Neural cell (in vitro differentiated cells): Measurements from ENCODE around the gene C1orf115. TPM values are rescaled to one million over a fixed set of nuclear protein-coding genes. Genes with fewer than 3 reads are reported as not detected.

Source experiments
- H2AFZ ChIP-seq: fragments of 200-600, 300-800 bp; sonication (generic), shearing (Covaris generic); 2 replicates; pipeline ENCODE4 v1.6.0; 2014; ENCODE audit warnings: low read depth, mild to moderate bottlenecking, antibody characterized with exemption, low read length, moderate library complexity
- H3F3A ChIP-seq: fragments of 200-600 bp; shearing (Covaris generic); 2 replicates; pipeline ENCODE4 v1.6.1; 2016; ENCODE audit warnings: mild to moderate bottlenecking, moderate library complexity, mixed read lengths, antibody characterized with exemption, low read length; ENCODE audit not compliant: insufficient read depth, poor library complexity, severe bottlenecking
- H3K27ac ChIP-seq: fragments of 200-600, 300-800 bp; sonication (generic), shearing (Covaris generic); 2 replicates; pipeline ENCODE4 v1.5.1; 2014; ENCODE audit warnings: mild to moderate bottlenecking, low read length, moderate library complexity
- H3K27me3 ChIP-seq: fragments of 300-800, 200-600 bp; sonication (generic), shearing (Covaris generic); 2 replicates; pipeline ENCODE4 v1.6.0; 2014; ENCODE audit warnings: mild to moderate bottlenecking, low read depth, low read length, moderate library complexity; ENCODE audit not compliant: insufficient read depth
- H3K36me3 ChIP-seq: fragments of 300-800, 200-600 bp; sonication (generic), shearing (Covaris generic); 2 replicates; pipeline ENCODE4 v1.5.1; 2014; ENCODE audit warnings: mild to moderate bottlenecking, antibody characterized with exemption, low read length, moderate library complexity; ENCODE audit not compliant: insufficient read depth
- H3K4me2 ChIP-seq: fragments of 300-800, 200-600 bp; sonication (generic), shearing (Covaris generic); 2 replicates; pipeline ENCODE4 v1.6.0; 2014; ENCODE audit warnings: mild to moderate bottlenecking, low read length
- H3K4me3 ChIP-seq: fragments of 300-800, 200-600 bp; sonication (generic), shearing (Covaris generic); 2 replicates; pipeline ENCODE4 v1.5.1; 2014; ENCODE audit warnings: mild to moderate bottlenecking, low read length, moderate library complexity
- H3K79me2 ChIP-seq: fragments of 200-600 bp; shearing (Covaris generic); replicated peaks from 2 replicates; pipeline ENCODE4 v1.6.0; 2014; ENCODE audit warnings: mild to moderate bottlenecking, low read length, moderate library complexity; ENCODE audit not compliant: insufficient read depth
- H3K9ac ChIP-seq: fragments of 300-800, 200-600 bp; sonication (generic), shearing (Covaris generic); 2 replicates; pipeline ENCODE4 v1.6.1; 2016; ENCODE audit warnings: mild to moderate bottlenecking, low read length, mixed read lengths
- H3K9me2 ChIP-seq: fragments of 200-600 bp; shearing (Covaris generic); 2 replicates; pipeline ENCODE4 v1.6.1; 2016; ENCODE audit warnings: mild to moderate bottlenecking, low read length, mixed read lengths; ENCODE audit not compliant: insufficient read depth
- H3K9me3 ChIP-seq: fragments of 200-600, 300-800 bp; sonication (generic), shearing (Covaris generic); 2 replicates; pipeline ENCODE4 v1.6.1; 2016; ENCODE audit warnings: mild to moderate bottlenecking, mixed run types, low read length, moderate library complexity, mixed read lengths
- H4K20me1 ChIP-seq: fragments of 200-600 bp; shearing (Covaris generic); 2 replicates; pipeline ENCODE4 v1.6.1; 2016; ENCODE audit warnings: mild to moderate bottlenecking, mixed run types; ENCODE audit not compliant: insufficient read depth
- EP300 ChIP-seq: fragments of 450-650 bp; conservative IDR thresholded peaks from 2 replicates; pipeline ENCODE4 v1.6.1; 2014; ENCODE audit warnings: antibody characterized with exemption, mild to moderate bottlenecking, moderate library complexity; ENCODE audit not compliant: poor library complexity, severe bottlenecking
- EZH2 ChIP-seq: fragments of 200-600, 300-800 bp; shearing (Covaris generic), sonication (generic); IDR thresholded peaks from 2 replicates; pipeline ENCODE4 v1.6.1; 2014; ENCODE audit warnings: antibody characterized with exemption, low read length, borderline replicate concordance, mild to moderate bottlenecking; ENCODE audit not compliant: insufficient read depth, poor library complexity, severe bottlenecking
- MXI1 ChIP-seq: fragments of 450-650 bp; conservative IDR thresholded peaks from 2 replicates; pipeline ENCODE4 v1.6.1; 2014; ENCODE audit warnings: antibody characterized with exemption, mild to moderate bottlenecking; ENCODE audit not compliant: poor library complexity, severe bottlenecking
- POLR2AphosphoS5 ChIP-seq: IDR thresholded peaks from 2 replicates; pipeline ENCODE4 v1.6.1; 2012
- RAD21 ChIP-seq: fragments of 450-650 bp; conservative IDR thresholded peaks from 2 replicates; pipeline ENCODE4 v1.6.1; 2014; ENCODE audit warnings: antibody characterized with exemption, mild to moderate bottlenecking, moderate library complexity
- SMC3 ChIP-seq: fragments of 450-650 bp; conservative IDR thresholded peaks from 2 replicates; pipeline ENCODE4 v1.6.1; 2014; ENCODE audit warnings: antibody characterized with exemption, mild to moderate bottlenecking, moderate library complexity; ENCODE audit not compliant: poor library complexity
- TAF1 ChIP-seq: IDR thresholded peaks from 2 replicates; pipeline ENCODE4 v1.6.1; 2012; ENCODE audit warnings: low read depth
- polyA plus RNA-seq: library from polyadenylated mRNA; depleted of rRNA; stranded (reverse); fragments of >200 nt; gene quantifications from 2 replicates; pipeline ENCODE4 v1.2.3, GENCODE V29; 2014
- TF ChIP-seq, protein P1 (sequence below): IDR thresholded peaks from 2 replicates; pipeline ENCODE4 v1.6.1; 2012; ENCODE audit warnings: borderline replicate concordance
- TF ChIP-seq, protein P2 (sequence below): fragments of 450-650 bp; IDR thresholded peaks from 2 replicates; pipeline ENCODE4 v1.5.1; 2014; ENCODE audit warnings: antibody characterized with exemption, mild to moderate bottlenecking, moderate library complexity; ENCODE audit not compliant: poor library complexity, severe bottlenecking

Gene C1orf115
- polyA plus RNA-seq, 1 donor from 2014 or later = 0.88 TPM

DNA sequence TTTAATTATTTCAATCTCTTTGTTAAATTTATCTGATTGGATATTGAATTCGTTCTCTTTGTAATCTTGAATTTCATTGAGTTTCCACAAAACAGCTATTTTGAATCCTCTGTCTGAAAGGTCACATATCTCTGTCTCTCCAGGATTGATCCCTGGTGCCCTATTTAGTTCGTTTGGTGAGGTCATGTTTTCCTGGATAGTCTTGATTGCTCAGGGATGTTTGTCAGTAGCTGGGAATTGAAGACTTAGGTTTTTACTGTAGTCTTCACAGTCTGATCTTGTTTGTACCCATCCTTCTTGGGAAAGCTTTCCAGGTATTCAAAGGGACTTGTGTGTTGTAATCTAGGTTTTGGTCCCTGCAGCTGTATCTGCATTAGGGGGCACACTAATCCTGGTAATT lies 51.2 kb downstream of the C1orf115 start:
- Histone ChIP-seq H4K20me1 (no peaks in the 10 kb centered on the region), H3K4me2 (no peak overlapping the region), H3K27ac (no peak overlapping the region), H3K36me3 (no peaks in the 10 kb centered on the region), H3K79me2 (no peaks in the 10 kb centered on the region), H3K9me2 (no peaks in the 10 kb centered on the region), H2AFZ (no peak overlapping the region), H3K4me3 (no peak overlapping the region), H3K9ac (no peak overlapping the region), H3F3A (no peaks in the 10 kb centered on the region), H3K27me3 (peaks cover 5% of the 10 kb centered on the region), H3K9me3 (no peaks in the 10 kb centered on the region)
- no peak for TF ChIP-seq SMC3
- no peak for TF ChIP-seq POLR2AphosphoS5
- TF ChIP-seq, protein P1, sequence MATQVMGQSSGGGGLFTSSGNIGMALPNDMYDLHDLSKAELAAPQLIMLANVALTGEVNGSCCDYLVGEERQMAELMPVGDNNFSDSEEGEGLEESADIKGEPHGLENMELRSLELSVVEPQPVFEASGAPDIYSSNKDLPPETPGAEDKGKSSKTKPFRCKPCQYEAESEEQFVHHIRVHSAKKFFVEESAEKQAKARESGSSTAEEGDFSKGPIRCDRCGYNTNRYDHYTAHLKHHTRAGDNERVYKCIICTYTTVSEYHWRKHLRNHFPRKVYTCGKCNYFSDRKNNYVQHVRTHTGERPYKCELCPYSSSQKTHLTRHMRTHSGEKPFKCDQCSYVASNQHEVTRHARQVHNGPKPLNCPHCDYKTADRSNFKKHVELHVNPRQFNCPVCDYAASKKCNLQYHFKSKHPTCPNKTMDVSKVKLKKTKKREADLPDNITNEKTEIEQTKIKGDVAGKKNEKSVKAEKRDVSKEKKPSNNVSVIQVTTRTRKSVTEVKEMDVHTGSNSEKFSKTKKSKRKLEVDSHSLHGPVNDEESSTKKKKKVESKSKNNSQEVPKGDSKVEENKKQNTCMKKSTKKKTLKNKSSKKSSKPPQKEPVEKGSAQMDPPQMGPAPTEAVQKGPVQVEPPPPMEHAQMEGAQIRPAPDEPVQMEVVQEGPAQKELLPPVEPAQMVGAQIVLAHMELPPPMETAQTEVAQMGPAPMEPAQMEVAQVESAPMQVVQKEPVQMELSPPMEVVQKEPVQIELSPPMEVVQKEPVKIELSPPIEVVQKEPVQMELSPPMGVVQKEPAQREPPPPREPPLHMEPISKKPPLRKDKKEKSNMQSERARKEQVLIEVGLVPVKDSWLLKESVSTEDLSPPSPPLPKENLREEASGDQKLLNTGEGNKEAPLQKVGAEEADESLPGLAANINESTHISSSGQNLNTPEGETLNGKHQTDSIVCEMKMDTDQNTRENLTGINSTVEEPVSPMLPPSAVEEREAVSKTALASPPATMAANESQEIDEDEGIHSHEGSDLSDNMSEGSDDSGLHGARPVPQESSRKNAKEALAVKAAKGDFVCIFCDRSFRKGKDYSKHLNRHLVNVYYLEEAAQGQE = no peak
- TF ChIP-seq RAD21 = no peak
- TF ChIP-seq, protein P2, sequence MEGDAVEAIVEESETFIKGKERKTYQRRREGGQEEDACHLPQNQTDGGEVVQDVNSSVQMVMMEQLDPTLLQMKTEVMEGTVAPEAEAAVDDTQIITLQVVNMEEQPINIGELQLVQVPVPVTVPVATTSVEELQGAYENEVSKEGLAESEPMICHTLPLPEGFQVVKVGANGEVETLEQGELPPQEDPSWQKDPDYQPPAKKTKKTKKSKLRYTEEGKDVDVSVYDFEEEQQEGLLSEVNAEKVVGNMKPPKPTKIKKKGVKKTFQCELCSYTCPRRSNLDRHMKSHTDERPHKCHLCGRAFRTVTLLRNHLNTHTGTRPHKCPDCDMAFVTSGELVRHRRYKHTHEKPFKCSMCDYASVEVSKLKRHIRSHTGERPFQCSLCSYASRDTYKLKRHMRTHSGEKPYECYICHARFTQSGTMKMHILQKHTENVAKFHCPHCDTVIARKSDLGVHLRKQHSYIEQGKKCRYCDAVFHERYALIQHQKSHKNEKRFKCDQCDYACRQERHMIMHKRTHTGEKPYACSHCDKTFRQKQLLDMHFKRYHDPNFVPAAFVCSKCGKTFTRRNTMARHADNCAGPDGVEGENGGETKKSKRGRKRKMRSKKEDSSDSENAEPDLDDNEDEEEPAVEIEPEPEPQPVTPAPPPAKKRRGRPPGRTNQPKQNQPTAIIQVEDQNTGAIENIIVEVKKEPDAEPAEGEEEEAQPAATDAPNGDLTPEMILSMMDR = no peak
- no peak for TF ChIP-seq EZH2

DNA sequence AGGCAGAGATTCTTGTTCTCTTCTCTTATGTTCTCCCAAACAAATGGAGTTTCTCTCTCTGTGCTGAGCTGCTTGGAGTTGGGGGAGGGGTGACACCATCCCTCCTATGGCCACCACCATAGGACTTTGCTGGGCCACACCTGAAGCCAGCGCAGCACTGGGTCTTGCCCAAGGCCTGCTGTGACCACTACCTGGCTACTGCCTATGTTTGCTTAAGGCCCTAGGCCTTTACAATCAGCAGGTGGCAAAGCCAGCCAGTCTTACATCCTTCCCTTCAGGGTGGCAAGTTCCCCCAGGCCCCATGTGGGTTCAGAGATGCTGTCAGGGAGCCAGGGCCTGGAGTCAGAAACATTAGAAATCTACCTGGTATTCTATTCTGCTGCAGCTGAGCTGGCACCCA lies 51.7 kb downstream of the C1orf115 start:
- H3F3A ChIP-seq = no peaks in the 10 kb centered on the region
- no peaks in the 10 kb centered on the region for H3K36me3 ChIP-seq
- no peaks in the 10 kb centered on the region for H3K9me2 ChIP-seq
- H4K20me1 ChIP-seq = no peaks in the 10 kb centered on the region
- no peak overlapping the region for H2AFZ ChIP-seq
- H3K79me2 ChIP-seq = no peaks in the 10 kb centered on the region
- H3K9me3 ChIP-seq = no peaks in the 10 kb centered on the region
- H3K27ac ChIP-seq = no peak overlapping the region
- no peak overlapping the region for H3K9ac ChIP-seq
- TF ChIP-seq, protein P2 = no peak
- no peak for TF ChIP-seq POLR2AphosphoS5
- no peak for TF ChIP-seq RAD21
- TF ChIP-seq MXI1 = no peak
- no peak for TF ChIP-seq EP300
- TF ChIP-seq, protein P1 = no peak
- TF ChIP-seq EZH2 = no peak
- no peak for TF ChIP-seq SMC3
- TF ChIP-seq TAF1 = no peak
- no peak overlapping the region for H3K4me3 ChIP-seq
- H3K27me3 ChIP-seq = peaks cover 10% of the 10 kb centered on the region
- H3K4me2 ChIP-seq = no peak overlapping the region
